Measurements from ENCODE around the gene PRKCG.

The PRKCG gene

DNA sequence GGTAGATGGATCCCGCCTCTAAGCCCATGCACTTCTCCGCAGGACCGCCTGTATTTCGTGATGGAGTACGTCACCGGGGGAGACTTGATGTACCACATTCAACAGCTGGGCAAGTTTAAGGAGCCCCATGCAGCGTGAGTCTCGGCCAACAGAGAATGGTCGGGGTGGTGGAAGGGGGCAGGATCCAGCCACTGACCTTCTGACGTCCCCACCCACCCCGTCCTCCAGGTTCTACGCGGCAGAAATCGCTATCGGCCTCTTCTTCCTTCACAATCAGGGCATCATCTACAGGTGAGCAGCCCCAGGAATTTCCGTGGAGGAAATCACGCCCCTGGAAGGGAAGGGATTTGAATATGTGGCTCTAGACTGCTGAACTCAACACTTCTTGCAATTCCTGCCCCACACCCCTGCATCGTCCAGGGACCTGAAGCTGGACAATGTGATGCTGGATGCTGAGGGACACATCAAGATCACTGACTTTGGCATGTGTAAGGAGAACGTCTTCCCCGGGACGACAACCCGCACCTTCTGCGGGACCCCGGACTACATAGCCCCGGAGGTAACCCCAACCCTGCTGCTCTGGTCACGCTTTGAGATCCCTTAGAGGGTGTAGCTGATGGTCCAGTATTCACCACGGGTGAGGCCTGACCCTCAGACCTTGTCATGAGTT, 18.3 kb downstream of the PRKCG start:
- DNase-seq: no peak

DNA sequence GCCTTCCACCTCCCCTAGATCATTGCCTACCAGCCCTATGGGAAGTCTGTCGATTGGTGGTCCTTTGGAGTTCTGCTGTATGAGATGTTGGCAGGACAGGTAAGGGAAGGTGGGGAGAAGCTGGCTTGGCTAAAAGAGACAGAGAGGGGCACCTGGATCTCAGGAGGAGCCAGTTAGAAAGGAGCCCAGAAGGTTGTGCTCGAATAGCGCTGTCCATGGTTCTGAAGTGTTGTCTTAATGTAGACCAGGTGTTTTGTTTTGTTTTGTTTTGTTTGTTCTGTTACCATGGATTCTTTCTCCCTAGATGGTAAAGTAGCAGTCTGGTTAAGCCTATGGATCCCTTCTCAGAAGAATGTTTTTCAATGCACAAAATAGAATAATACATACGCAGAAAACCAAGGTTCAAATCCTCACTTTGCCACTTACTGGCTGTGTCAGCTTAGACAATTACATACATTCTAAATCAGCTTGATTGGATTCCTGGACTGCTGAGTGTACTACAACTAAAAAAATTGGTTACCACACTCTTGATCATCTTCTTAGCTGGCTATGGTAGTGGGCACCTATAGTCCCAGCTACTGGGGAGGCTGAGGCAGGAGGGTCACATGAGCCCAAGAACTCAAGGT, 21.2 kb downstream of the PRKCG start:
- DNase-seq: no peak

DNA sequence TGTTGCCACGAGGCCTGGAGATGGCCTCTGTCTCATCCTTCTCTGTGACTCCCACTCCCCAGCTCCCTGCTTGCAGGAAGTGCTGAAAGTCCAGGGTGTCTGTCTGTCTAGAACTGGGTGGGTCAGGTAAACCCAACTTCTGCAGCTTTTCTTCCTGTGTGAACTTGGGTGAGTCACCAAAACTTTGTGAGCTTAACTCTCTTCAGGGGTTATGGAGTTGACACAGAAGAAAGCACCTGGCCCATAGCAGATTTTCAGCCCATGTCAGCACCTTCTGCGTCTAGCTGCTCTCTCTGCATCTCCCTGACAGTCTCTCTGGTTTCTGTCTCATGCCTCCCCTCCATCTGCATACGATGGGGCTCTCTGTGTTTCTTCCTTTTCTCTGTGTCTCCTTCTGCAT, 22.9 kb downstream of the PRKCG start:
- DNase-seq: no peak

DNA sequence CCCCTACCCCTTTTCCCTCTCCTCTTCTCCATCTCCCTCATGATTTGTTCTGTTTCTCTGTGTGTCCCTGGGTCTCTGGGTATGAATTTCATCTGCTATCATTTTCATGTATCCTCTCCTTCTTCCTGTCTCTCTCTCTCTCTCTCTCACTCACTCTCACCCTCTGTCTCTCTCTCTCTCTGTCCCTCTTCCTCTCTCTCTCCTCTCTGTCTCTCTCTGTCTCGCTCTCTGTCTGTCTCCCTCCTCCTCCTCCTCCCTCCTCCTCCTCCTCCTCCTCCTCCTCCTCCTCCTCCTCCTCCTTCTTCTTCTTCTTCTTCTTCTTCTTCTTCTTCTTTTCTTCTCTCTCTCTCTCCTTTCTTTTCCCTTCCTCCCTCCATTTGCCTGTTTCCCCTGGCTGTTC, 23.8 kb downstream of the PRKCG start:
- DNase-seq: no peak

DNA sequence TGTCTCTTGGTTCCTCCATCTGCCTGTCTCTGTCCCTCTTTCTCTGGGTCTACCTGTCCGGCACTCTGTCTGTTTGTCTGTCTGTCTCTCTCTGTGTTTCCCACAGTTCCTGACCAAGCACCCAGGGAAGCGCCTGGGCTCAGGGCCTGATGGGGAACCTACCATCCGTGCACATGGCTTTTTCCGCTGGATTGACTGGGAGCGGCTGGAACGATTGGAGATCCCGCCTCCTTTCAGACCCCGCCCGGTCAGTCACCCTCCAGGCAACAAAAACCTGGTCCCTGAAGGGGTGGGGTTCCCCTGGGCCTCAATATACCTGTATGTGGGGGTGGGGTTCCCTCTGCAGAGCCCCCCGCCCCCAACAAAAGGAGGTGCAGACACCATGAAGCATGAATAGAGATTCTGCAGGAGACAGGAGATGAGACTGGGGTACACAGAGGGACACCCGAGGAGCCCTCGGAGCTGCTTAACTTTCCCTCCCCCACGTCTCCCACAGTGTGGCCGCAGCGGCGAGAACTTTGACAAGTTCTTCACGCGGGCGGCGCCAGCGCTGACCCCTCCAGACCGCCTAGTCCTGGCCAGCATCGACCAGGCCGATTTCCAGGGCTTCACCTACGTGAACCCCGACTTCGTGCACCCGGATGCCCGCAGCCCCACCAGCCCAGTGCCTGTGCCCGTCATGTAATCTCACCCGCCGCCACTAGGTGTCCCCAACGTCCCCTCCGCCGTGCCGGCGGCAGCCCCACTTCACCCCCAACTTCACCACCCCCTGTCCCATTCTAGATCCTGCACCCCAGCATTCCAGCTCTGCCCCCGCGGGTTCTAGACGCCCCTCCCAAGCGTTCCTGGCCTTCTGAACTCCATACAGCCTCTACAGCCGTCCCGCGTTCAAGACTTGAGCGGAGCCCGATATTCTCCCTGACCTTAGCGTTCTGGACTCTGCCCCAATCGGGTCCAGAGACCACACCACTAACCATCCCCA, 24.5 kb downstream of the PRKCG start:
- DNase-seq: no peak

DNA sequence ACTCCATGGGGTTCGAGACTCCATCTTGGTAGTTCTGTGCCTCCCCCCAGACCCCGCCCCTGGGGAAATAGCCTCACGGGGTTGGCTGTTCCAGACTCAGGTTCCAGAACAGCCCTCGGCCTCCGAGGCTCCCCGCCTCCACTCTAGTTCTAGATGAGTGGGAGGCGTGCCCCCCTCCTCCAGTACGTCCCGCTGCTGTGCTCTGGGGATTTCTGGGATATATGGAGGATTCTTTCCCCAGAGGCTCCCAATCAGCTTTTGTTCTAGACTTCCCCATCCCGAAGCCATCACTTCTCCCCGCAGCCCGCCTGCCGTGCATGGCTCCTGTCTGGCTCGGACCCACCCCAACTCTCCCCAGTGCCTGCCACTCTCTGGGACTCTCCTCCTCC, 25.2 kb downstream of the PRKCG start:
- DNase-seq: no peak

DNA sequence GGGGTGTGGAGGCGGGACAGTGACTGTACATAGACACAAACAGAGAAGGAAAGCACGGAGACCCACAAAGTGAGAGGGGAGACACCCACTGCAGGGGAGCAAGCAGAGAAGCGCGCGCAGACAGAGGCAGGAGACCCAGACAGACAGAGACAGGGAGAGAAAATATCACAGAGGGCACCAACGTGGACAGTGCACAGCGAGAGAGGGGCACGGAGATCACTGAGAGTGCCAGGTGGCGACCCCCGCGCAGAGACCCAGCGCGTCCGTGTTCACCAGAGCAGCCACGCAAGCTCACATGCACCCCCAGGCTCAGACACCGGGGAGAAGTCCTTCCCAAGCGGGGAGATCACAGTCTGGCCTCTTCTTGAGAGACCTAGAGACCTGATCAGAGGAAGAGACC, 25.7 kb downstream of the PRKCG start:
- DNase-seq: no peak

DNA sequence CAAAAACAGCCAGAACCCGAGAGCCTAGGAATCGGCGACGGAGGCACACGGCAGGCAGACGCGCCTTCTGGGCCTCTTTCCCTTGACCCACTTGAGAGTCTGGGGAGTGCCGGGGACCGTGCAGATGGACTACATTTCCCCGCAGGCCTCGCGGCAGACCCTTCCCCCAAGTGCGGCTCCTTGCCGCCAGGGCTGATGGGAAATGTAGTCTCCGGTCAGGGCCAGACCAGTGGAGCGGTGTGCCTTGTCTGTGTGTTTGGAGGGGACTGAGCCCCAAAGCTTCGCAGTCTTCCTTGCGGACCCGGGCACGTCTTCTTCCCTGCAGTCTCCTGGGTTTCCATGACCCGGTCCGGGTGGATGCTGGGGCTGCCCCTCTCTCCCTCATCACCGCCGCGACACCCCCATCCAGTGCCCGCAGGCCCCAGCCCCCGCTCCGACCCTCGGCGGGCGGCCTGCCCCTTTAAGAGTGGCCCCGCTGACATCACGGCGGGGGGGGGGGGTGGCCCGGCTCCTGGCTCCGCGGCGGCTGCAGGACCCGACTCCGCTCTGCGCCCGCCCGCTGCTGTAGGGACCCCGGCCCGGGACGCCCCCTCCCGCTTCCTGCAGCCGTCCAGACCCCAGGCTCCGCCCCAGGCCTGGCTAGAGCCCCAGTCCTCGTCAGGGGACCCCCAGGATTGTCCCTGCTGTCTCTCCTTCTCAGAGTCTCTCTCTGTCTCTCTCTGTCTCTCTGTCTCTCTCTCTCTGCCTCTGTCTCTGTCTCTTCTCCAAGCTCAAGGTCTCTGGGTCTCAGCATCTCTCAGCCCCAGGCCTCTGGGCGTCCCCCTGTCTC, 26.3 kb downstream of the PRKCG start:
- peak; percentile 1 for DNase-seq

DNA sequence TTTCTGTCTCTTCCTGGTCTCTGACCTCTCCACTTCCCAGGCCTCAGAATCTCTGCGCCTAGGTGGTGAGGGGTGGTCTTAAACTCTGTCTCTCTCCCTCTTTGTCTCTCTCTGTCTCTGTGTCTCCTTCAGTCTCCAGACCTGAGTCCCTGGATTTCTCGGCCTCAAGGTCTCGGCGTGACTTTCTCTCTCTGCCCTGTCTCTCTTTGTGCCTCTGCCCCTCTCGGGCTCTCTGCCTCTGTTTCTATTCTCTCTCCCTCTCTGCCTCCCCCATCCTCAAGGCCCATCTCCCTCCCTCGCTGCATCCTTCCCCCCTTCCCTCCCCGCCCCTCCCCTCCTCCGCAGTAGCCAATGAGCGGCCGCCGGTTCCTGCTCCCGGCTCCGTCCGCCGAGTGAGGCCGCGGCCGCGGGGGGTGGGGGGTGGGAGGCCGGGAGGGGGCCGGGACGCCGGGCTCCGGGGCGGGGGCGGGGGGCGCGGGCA, 27.0 kb downstream of the PRKCG start, which contains the start of gene CACNG7:
TSS of gene CACNG7 (plus strand) at position 344 of the 481 bp plus-strand sequence. CDS start 3,554 bp downstream, outside the sequence.
- no peak for DNase-seq

DNA sequence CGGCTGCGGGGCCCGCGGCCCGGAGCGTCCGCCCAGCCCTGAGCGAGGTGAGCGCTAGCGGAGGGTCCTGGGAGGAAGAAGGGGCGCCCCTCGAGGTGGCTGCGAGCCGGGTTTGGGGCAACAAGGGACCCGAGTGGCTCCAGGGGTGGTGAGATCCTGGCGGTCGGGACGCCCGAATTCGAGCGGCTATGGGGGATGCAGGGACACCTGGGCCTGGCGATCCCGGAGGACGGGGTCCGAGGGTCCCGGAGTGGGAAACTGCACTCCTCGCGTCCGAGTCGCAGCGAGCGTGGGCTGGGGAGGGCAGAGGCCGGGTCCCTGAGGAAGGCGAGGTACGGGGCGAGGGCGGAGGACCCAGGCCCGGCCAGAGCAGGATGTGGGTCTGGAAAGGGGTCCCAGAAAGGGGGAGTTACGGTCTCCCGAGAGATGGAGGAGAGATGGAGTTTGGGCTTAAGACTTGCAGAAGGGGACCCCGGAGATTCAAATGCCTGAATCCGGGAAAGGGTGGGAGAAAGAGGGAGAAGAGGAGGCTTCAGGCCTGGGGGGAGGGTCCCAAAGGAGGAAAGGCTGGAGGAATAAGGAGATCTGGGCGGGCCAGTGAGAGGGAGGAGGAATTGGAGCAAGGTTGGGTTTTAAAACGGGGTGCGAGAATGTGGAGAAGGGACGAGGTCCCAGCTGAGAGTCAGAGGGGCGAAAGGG, 27.6 kb downstream of the PRKCG start:
- DNase-seq: no peak

DNA sequence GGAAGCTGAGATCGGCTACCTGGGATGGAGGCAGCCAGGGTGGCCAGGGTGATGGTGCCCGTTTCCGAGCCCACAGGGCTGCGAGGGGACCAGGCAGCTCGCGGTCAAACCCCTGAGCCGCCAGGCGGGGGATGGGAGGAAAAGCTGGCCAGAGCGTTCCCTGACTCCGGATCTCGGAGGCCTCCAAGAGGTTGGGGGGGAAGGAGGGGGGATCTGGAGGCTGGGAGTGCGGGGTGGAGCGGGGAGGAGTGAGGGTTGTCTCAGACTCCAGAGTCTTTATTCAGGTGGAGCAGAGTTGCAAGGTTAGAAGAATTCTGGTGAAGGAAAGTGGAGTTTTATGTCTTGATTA, 28.1 kb downstream of the PRKCG start:
- no peak for DNase-seq

DNA sequence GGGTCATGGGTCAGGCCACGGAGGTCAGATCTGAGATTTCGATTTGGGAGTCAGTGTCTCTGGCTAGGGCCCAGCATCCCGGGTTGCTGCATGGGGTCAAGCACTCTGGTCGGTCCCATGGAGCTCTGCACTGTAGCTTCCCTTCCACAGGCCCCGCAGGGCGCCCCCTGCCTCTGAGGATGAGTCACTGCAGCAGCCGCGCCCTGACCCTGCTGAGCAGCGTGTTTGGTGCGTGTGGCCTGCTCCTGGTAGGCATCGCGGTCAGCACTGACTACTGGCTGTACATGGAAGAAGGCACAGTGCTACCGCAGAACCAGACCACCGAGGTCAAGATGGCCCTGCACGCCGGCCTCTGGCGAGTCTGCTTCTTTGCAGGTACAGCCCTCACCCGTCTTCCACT, 30.7 kb downstream of the PRKCG start:
- no peak for DNase-seq

DNA sequence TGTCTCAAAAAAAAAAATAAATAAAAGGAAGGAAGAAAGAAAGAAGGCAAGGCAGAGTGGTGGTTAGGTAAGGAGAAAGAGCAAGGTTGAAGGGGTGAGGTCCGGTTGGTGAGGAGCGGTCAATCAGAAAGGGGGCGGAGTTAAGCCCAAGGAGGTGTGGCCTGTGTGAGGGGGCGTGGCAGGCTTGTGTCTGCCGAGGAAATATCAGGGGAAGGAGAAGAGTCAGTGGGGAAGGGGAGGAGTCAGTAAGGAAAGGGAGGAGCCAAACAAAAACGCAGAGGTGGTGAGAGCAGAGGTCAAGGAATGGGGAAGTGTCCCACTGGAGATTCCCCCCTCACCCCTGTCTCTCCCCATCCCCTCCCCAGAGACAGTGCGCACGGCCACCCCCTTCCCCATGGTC, 33.0 kb downstream of the PRKCG start:
- no peak for DNase-seq

DNA sequence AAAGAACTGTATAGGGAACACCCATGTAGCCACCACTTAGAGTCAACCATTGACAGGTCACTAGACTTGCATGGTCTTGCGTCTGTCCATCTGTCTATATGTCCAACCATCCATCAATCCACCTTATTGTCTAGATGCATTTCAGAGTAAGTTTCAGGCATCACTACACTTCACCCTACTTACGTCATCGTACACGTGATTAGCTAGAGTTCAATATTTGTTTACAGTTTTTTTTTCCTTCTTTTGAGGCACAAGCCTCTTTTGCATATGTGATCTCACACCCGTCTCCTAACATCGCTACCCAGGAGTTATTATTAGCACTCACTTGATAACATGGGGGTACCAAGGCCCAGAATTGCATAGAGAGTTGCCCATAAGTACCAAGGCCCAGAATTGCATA, 34.0 kb downstream of the PRKCG start:
- DNase-seq: no peak

DNA sequence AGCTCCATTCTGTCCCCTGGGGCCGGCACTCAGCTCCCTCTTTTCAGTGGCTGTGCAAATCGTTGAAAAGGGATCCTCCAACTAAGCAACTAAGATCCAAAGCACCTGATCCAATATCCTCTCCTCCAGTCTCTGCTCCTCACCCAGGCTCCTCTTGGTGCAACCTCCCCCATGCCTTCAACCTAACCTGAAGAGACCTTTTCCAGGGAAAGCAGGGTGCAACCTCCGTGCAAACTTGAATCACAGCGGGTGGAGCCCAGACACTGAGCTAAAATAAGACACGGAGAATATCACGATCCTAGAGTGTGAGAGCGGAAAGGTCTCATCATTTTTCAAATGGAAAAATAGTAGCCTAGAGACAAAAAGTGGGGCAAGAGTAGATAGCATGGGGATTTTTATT, 35.4 kb downstream of the PRKCG start:
- no peak for DNase-seq

DNA sequence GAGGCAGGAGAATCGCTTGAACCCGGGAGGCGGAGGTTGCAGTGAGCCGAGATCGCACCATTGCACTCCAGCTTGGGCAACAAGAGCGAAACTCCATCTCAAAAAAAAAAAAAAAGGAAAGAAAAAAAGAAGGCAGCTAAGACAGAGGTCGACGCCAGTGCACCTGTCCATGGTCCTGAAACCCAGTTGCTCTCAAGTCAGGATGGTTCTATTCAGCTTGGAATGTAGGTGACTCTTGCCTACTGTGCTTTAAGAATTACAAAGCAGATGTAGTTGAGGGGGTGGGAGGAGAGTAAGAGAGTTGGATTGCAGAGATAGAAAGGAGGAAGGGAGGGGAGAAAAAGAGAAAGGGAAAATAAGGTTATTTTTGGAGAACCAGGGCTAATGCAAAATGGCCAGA, 45.7 kb downstream of the PRKCG start:
- DNase-seq: no peak

DNA sequence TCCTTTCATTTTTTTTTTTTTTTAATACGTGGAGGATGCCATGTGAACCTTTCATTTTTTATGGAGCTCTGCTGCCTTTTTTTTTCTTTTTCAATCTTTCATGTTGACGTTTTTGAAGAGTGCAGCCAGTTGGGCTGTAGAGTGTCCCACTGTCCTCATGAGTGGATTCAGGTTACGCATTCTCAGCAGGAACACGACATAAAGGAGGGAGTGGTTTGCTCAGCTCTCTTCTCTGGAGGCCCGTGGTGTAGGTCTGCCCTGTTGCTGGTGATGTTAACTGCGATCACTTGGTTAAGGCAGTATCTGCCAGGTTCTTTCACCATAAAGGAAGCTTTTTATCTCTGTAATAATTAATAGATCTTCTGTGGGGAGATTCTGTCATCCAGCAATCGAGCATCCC, 54.0 kb downstream of the PRKCG start:
- DNase-seq: no peak

DNA sequence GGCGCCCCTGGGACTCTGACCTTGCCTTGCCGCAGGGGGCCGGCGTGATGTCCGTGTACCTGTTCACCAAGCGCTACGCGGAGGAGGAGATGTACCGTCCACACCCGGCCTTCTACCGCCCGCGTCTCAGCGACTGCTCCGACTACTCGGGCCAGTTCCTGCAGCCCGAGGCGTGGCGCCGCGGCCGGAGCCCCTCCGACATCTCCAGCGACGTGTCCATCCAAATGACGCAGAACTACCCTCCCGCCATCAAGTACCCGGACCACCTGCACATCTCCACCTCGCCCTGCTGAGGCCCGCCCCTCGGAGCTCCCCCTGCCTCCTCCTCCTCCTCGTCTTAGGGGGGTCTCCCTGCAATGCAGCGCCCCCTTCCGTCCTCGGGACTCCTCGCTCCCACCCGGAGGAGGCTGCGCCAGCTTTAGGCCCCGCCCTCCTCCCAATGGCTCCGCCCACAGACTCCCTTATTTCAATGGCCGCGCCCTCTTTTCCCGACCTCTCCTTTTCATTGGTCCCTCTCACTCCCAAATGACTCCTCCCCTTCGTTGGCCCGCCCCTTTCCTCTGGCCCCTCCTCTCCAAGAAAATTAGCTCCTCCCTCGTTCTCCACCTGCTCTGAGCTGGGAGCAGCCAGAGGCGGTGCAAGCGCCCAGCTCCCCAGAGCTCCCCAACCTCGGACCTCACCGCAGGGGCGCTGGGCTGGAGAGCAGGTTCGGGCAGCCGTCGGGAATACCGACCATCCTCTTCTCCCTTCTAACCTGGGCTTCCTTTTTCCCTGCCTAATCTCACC, 60.2 kb downstream of the PRKCG start:
- DNase-seq: no peak

DNA sequence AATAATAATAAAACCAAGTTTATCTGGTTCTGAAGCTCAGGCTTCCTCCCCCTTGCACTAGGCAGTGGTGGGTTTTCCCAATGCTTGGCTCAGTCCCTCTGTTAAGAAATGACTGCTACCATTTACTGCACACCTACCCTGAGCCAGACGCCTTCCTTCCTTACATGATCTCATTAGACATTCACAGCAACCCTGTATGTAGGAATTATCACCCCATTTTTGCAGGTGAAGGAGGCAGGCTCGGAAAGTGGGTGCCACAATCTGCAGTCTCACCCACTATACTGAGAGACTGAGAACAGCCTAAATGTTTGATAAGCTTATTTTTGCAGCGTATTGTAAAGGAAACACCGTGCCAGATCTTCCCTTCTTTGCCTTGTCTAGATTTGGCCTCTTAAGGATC, 62.4 kb downstream of the PRKCG start:
- DNase-seq: no peak

DNA sequence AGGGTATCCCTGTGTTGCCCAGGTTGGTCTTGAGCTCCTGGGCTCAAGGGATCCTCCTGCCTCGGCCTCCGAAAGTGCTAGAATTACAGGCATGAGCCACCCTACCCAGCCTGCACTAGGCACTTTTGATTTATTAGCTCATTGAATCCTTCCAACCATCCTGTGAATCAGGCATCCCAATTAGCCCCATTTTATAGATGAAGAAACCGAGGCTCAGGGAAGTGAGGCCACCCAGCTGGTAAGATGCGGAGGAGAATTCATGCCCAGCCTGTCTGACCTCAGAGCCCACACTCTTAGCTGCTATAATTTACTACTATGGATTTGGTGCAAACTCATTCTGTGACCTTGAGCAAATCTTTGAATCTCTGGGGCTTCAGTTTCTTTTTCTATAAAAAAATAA, 62.9 kb downstream of the PRKCG start:
- DNase-seq: no peak

DNA sequence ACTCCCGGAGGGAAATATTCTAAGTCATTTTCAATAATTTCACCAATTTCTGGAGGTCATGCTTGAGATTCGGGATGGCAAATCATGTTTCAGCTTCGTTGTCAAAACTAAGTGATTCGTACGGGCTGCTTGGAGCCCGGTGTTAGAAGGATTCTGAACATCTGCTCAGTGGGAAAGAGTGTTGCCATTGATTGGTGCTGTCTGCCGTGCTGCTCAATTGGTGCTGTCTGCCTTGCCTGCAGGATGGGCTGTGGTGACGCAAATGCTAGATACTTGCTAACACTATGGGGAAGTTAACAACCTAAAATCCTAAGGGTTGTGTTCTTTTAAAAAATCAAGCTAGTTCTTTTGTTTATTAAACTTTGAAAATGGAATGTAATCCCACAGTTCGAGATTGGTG, 63.4 kb downstream of the PRKCG start:
- DNase-seq: no peak
